Iris pigment epithelial cell (primary cell): ENCODE measurements around the gene ZNF664.

Experiments used
- DNase-seq: peaks from one replicate; pipeline ENCODE4 v3.0.0-alpha.2; 2011; ENCODE audit warnings: low read depth

Gene ZNF664

DNA sequence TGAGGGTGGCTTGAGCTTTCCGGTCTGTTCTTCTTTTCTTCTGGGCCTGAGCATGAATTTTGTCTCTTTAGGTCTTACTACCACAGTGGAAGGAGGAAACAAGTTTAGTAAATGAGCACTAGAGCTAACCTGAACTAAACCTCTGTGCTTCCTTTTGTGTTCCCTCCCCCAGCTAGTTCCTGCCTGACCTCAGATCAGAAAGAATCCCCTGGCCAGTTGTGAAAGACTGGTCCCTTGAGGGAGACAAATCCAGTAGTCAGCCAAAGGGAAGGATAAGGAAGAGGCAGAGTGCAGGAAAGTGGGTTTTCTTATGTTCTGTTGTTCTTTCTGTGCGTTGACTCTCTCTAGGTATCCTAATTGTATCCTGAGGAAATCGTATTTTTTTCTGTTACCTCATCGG is 17.5 kb downstream of the ZNF664 start:
- DNase-seq, result peak; percentile 67

DNA sequence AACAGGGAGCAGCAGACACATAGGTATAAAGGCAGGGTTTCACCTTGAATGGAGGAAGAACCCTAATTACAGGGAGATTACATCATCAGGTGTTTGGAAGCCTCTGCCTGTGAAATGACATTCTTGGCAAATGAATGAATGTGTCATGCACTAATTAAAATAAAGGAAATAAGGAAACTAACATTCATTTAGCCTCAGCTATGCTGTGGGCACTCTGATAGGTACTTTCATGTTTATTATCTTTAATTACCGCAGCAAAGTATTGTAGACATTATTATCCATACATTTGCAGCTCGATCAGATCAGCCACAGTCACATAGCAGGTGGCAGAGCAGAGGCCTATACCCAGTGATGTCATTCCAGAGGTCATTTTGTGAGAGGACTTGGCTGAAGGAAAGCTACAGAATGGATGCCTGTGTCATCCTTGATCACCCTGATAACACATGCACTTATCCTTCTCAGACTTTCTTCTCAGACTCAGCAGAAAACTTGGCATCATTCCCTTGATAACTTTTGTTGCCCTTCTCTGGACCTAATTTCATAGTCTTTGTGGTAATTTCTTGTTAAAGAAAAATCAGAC is 18.4 kb downstream of the ZNF664 start:
- no peak for DNase-seq

DNA sequence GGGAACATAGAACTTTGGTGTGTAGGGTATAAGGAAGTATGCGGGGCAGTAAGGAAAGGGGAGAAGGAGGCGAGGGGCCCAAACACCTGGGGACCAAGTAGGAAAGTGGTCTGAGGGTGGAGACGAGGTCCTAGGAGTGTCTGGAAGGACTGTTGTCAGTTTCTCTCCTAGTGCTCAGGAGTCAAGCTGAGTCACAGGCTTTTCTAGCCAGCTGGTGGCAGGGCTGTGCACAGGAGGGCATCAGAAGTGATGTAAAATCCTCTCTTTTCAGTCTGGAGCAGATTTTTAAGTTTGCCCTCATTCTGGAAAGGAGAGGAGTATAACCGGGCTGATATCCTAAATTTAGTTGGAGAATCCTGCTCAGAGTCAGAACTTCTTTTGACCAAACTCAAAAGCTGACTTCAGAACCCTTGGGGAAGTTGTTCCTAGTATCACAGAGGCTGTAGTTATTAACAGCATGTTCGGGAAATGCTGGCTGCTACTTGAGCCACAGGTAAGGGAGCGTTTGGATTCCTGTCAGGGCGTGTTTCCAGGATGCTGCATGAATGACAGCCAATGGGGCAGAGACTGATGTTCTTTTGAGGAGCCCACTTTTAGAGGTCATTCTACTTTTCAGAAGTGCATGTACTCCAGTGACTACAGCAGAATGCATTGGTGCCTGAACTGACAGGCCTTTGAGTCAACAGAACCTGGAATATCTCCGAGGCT is 19.3 kb downstream of the ZNF664 start:
- no peak for DNase-seq

DNA sequence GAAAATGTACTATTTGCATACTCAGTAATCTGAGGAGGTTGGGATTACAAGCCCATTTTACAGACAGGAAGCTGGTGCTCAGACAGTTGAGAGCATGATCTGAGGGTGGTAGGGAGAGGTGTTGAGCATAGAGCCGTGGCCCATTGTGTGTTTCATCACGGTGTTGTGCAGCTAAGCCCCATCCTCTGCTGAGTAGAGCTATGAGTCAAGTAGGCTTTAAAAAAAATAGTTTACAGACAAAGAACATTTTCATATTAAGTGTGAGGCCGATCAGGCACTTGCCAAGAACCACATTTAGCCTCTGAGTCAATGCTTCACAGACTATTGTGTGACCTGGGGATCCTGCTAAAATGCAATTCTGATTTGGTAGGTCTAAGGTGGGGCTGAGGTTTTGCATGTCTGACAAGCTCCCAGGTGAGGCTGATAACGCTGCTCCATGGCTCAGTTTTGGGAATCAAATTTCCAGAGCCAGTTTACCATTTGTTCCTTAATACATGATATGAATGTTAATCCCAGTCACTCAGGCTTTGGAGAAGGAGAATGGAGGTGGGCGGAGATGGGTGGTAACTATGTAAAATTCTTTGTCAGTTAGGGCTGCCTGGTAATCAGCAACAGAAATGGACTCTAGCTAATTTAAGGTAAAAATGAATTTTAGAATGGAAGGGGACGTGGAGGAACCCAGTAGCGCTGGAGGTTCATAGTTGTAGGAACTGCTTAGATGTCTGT is 22.2 kb downstream of the ZNF664 start:
- DNase-seq, result peak; percentile 92

DNA sequence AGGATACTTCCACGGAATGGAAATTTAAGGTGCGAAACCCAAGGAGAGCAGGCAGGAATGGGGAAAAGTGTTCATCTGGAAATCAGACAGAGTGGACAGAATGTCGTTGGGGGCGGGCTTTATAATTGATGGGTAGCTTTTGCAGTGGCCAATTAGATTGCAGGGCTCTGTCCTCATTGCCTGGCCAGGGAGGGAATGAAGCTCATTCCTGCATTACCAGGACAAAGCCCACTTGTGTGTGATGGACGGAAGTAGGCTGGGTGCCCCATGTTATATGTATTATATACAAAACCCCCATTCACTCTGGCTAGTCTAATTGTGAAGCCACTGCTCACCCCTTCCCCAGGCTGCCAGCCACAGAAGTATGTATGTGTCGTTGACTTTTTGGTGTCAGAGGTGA is 23.6 kb downstream of the ZNF664 start:
- no peak for DNase-seq

DNA sequence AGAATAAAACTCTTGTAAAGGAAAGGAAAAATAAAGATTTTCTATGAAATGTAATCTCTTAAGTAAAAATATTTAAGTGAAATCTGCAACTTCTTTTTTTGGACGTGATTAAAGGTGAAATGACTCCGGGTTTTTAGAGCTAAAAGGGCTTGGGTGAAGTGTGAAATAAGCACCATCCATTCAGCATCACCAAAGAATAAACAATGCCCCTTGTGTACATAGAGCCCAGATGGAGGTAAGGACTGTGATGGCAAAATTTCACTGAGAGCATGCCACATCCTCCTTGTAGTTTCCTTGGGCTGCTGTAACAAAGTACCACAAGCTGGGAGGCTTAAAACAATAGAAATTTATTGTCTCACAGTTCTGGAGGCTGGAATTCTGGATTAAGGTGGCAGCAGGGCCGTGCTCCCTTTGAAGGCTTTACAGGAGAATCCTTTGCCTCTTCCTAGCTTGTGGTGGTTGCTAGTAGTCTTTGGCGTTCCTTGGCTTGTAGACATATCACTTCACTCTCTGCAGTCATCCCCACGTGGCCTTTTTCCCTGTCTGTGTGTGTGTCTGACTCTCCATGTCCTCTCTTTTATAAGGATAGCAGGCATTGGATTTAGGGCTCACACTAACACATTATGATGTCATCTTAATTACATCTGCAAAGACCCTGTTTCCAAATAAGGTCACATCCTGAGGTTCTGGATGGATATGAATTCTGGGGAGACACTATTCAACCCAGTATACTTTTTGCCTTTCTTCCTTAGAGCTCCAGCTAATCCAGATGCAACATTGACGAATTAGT is 24.2 kb downstream of the ZNF664 start:
- DNase-seq, result no peak

DNA sequence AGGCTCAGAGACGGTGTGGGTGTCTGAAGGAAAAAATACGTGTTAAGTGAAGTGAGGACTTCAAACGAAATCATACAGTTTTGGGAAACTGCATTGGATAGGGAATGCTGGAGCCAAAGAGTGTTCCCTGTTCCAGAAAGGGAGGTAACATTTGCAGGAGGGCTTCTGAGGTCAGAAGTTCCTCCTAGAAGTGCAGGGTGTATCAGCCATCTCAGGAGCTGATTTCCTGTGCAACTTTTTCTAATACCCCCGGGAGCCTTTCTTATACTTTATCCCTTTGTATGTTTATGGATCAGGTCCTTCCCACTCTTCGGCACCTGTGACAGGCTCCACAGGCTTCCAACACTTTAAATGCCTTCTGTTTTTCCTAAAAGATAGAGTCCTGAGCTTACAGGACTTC is 24.9 kb downstream of the ZNF664 start:
- DNase-seq, result no peak

DNA sequence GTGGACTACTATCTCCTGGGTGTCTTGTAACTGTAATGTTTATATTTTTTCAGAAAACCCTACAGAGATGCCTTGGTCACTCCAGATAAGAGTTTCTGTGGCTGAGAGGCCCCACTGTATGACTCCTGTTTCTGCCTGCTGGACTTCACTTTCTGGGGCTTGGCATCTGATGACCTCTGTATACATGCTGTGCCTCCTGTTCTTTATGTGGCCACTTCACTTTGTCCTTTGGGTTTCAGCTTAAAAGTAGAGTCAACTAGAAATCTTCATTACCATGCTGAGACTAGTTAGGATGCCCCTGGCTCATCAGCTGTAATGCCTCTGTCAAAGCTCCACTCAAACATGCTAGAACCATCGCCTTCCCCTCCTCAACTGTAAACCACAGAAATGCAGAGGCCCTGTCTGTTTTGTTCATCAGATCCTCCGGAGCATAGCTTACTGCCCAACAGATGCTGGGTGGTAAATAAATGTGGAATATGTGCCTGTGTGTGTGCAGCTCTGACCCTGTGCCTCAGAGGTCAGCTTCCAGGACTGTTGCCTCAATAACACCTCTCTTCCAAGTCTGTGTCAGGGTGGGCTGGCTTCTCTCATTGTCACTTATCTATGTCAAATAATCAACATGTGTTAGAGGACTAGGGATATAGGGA is 25.5 kb downstream of the ZNF664 start:
- peak; percentile 63 for DNase-seq

DNA sequence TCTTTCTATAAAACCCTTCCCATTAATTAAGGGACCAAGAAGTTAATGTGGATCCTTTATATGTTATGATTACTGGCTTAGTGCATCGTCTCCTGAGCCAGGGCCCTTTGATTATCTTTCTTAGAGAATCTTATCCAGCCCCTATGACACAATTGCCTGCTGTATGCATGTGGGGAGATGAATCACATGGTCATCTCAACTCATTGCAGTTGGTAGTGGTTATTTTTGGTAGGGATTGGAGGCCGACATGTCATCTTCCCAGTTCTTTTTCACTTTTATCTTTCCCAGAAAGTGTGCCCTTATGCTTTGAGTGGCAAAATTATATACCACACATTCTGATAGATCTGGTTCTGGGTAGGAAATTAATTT is 26.0 kb downstream of the ZNF664 start:
- peak; percentile 68 for DNase-seq

DNA sequence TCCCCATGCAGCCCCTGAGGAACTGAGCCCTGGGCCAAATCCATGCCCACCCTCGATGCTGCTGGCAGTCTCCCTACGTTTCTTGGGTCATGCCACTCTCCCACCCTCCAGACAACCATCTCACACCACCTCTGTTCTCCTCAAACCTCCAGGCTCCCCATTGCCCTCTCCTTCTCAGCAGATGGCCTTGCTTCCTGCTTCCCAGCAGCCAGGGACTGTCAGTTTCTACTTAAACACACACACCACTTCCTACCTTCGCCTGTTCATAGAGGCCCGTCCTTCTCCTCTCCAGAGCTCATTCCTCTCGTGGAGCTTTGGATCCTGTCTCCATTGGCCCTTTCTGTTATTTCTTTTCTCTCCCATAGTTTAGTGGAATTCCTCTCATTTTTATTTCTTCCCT is 27.1 kb downstream of the ZNF664 start:
- no peak for DNase-seq

DNA sequence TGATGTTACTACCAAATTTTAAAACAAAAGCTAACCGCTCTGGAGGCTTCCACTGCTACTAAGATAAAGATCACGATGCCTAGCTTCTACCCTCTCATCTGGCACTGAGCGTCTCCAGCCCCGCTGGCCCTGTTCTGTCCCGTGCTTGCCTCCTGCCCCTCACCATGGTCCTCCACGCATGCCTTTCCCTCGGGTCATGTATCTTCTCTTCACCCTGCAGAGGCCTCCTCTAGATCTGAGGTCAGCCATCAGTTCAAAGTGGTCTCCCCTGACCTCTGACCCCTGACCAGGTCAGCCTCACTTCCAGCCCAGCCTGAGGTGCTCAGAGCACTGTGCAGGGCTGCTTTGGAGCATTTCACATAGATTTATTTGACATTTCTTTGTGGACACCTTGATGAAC is 28.3 kb downstream of the ZNF664 start:
- no peak for DNase-seq

DNA sequence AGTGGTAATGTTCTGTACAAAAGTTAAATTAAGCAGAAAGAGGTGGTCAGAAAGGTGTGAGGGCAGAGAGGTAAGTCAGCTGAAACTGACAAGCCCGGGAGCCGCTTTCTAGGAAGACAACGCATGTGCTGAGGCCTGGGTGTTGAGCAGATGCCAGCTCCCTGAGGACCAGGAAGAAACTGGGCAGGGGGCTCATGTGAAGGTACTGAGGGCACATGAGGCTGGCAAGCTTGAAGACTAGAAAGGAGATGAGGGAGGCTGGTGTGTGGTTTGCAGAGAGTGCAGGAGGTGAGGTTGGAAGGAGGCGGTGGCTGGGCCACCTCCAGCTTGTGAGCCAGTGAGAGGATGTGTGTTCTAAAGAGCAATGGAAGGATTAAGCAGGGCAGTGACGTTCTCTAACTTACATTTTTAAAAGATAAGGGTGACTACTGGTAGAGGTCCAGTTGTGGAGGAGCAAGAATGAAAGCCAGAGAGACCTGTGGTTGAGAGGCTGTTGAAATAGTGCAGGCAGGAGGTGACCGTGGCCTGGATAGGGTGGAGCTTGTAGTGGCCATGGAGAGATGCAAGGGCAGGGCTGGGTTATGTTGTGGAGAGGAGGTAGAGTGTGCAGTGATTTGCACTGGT is 29.1 kb downstream of the ZNF664 start:
- peak; percentile 77 for DNase-seq

DNA sequence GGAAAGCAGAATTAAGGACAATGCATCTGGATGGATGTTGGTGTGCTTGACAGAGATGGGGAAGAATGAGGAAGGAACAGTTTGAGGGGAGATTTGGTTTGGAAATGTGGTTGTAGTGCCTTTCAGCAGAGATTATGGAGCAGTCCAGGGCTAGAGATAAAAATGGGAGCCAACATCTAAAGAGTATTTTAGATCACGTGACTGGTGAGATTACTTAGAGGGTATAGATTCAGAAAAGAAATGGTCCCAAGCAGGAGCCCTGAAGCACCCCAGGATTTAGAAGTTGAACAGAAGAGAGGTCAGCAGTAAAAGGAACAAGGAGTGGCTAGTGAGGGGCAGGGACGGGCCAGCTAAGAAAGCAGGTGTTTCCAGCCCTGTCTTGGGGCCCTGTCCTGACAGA is 29.6 kb downstream of the ZNF664 start:
- DNase-seq, result no peak

DNA sequence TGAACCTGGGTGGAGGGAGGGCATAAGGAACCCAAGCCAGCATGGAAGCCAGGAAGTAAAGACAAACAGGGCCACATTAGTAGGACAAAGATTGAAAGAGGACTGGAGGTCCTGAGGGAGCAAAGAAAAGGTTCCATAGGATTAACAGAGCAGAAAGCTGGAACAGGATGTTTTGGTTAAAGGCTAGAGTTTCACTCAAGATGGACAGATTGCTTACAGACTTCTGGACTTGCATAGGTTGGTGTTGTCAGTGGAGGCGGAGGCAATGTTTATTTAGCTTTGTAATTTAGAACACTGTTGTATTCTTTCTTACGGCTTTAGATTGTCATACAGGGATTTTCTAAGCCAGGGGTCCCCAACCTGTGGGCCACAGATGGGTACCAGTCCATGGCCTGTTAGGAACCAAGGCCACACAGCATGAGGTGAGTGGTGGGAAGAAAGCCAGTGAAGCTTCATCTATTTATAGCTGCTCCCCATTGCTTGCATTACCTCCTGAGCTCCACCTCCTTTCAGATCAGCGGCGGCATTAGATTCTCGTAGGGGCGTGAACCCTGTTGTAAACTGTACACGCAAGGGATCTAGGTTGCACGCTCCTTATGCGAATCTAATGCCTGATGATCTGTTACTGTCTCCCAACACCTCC is 31.3 kb downstream of the ZNF664 start:
- peak; percentile 62 for DNase-seq

DNA sequence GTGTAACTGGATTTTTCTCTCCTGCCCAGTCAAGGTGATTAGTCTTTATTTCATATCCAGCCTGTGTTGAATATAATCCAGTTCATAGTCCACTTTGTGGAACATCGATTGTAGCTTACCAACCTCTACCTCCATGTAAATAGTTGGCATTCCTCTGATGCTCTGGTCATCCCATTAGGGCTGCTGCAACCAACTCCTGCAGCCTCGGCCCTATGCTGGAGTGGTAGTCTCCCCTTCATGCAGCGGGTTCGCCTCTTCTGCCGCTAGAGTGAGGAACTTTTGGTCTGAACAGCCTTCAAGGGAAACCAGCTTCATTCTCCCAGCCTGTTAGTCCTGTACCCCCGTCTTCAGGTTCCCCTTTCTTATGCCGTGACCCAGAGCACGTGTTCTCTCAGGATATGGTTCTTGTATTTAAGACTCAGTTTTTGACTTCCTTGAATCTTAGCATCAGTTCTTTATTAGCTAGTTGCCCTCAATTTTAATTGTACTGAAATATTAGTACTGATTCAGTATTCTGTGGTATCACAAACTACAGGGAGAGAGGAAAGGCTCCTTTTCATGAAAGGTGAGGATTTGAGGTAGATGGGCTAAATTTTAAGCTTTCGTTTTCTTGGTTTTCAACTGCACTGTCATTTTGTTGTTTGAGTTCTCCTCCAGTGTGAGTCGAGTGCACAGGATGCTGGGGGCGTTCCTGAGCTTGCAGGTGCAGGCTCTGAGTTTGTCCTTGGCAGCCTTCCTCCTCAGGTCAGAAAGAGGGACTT is 33.2 kb downstream of the ZNF664 start:
- no peak for DNase-seq

DNA sequence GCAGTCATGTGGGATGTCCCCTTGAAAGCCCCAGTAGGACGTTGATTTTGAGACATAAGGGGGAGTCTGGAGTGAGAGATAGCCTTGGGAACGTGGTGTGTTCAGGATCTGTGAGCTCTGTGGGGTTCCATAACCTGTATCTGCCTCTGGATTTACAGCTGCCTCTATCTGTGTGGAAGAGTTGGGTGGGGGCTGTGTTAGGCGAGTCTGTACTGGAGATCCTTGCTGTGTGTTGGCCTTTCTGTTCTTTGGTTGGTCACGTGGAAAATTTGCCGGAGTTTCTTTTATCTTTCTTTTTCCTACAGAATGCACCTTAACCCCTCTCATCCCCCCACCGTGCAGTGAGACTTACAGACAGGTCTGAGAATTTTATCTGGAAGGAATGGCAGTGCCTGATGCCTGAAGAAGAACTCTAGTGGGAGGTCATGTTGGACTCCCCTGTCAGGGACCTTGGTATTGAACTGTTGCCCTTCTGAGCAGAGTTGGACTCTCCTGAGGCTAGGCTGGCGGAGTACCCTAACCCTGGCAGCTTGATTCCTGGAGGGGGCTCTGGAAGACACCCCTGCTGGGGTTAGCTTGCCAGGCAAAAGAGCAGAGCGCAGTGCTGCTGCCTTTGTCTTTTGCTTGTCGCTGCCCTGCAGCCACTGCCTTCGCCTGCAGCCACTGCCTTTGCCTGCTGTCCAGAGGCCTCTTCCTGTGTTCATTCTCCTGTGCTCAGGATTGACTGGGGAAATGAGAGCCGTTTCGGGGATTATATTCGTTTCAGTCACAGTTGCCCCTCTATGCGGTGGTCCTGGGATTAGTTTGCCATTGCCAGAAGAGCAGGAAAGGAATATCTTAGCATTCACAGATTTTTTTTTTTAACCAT is 34.1 kb downstream of the ZNF664 start:
- no peak for DNase-seq

DNA sequence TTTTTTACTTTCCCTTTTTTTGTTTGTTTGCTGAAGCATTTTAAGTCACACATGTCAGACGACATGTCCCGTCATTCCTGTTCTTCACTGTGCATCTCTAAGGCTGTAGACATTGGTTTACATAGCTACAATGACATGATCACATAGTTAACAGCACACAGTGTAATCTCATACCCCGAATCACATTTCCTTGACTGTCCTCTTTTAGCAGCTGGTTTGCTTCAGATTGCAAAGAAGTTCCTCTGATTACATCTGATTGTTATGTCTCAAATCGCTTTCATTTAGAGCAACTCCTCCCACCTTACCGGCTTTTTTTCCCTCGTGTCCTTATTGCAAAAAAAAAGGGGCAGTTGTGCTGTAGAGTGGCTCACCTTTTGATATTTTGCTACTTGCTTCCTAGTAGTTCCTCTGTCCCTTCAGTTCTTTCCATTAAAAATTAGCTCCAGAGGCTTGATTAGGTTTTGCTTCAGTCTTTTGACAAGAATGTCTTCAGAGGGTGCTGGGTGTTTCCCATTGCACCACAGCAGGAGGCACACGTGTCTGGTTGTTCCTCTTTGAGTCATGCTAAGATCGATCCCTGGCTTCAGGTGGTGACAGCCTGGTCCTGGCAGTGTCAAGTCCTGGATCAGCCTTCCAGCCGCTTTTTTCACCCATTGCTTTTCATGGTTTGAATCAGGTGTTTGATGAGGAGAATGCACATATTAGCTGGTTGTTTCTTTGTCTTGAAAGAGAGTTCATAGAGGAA is 35.0 kb downstream of the ZNF664 start:
- peak; percentile 66 for DNase-seq

DNA sequence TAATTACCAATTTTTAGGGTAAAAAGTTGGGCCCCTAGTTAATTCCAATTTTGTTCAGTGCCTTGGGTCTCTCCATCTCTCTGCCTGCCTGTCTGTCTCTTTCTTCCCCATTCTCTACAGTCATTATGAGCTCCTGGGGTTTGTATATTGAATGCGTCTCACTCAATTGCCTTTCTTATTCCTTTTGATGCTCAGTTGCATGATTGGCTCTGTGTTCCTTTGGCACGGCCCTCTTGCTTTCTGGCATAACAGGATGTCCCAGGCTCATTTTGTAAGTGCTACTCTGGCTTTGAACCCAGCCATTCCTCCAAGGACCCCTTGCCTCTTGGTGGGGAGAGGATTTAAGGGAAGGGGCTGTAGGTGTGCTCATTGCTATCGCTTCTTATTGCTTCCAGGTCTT is 35.6 kb downstream of the ZNF664 start:
- DNase-seq, result no peak

DNA sequence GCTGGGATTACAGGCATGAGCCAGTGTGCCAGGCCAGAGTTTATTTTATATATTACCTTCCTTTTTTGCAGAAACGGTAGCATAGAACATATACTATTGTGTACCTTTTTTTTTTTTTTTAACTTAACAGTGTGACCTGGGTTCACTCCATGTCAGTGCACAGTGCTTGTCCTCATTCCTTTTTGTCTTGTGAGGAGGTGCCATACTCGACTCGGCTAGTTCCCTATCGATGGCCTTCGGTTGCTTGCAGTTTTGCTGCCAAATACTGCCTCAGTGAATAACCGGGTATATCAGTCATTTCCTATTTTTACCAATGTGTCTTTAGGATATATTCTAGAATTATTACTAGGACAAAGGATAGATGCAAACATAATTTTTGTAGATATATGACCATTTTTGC is 36.8 kb downstream of the ZNF664 start:
- DNase-seq, result no peak
